NT2/D1 (cell line): ENCODE data around the gene RAB11FIP5.

Experiments
- YY1 ChIP-seq: IDR thresholded peaks from 2 replicates; pipeline ENCODE4 v1.6.1; 2011; ENCODE audit not compliant: insufficient read length, insufficient read depth
- ZNF274 ChIP-seq: IDR thresholded peaks from 2 replicates; pipeline ENCODE4 v1.6.1; 2011; ENCODE audit warnings: mild to moderate bottlenecking, low read depth, low read length

- TF ChIP-seq ZNF274: no peak
- TF ChIP-seq YY1: no peak
Observed at GRCh38 chr2:73036766-73037165, 76.0 kb downstream of the RAB11FIP5 start.
